H1 (cell line): ENCODE data around the gene SIX1. TPM values are rescaled to one million over a fixed set of nuclear protein-coding genes. Genes with fewer than 3 reads are reported as not detected.

Experiments used
- CTCF ChIA-PET: fragments of 300-600 bp; sonication (Branson Sonifier 250); formaldehyde crosslinking; loops from one replicate; lab custom pipeline; 2021; ENCODE audit not compliant: partially characterized antibody; lab: Charles Lee
- POLR2A ChIA-PET: fragments of 300-600 bp; sonication (Branson Sonifier 250); formaldehyde crosslinking; loops from one replicate; lab custom pipeline; 2021; ENCODE audit warnings: inconsistent platforms; ENCODE audit not compliant: partially characterized antibody; lab: Charles Lee
- DNase-seq, 2 experiments: peaks; one replicate each; pipeline versions ENCODE4 v3.0.0 to v3.0.0-alpha.2; 2010 to 2022; ENCODE audit warnings: low spot score in 2 of 2, low read depth in 1 of 2, mixed read lengths in 1 of 2
- FAIRE-seq: peaks from 2 replicates; lab custom pipeline; 2011; peaks lifted over from hg19 to GRCh38; lab: Jason Lieb, UNC
- H2AFZ ChIP-seq: 2 replicates; pipeline ENCODE4 v1.8.1; 2012; ENCODE audit warnings: low read length, inconsistent platforms
- H2AK5ac ChIP-seq: 2 replicates; pipeline ENCODE4 v1.6.1; 2013; ENCODE audit warnings: low read depth, low read length
- H2BK120ac ChIP-seq: replicated peaks from 2 replicates; pipeline ENCODE3; 2013; ENCODE audit warnings: low read depth, low read length, inconsistent platforms
- H2BK12ac ChIP-seq: 2 replicates; pipeline ENCODE4 v1.6.1; 2013; ENCODE audit warnings: low read depth, low read length
- H2BK15ac ChIP-seq: 2 replicates; pipeline ENCODE4 v1.6.1; 2013; ENCODE audit warnings: low read length
- H2BK20ac ChIP-seq: 2 replicates; pipeline ENCODE4 v1.6.1; 2013; ENCODE audit warnings: low read length
- H2BK5ac ChIP-seq: 2 replicates; pipeline ENCODE4 v1.6.1; 2013; ENCODE audit warnings: low read depth, low read length
- H3K14ac ChIP-seq: 2 replicates; pipeline ENCODE4 v1.6.1; 2013; ENCODE audit warnings: inconsistent platforms; ENCODE audit not compliant: insufficient read length
- H3K18ac ChIP-seq: 2 replicates; pipeline ENCODE4 v1.6.1; 2013; ENCODE audit warnings: low read length; ENCODE audit errors: extremely low read depth
- H3K23ac ChIP-seq: 2 replicates; pipeline ENCODE4 v1.6.1; 2013; ENCODE audit warnings: inconsistent platforms; ENCODE audit not compliant: insufficient read length
- H3K23me2 ChIP-seq: 2 replicates; pipeline ENCODE4 v1.6.1; 2013; ENCODE audit warnings: low read depth, low read length
- H3K27ac ChIP-seq: 2 replicates; pipeline ENCODE4 v1.6.1; 2011; ENCODE audit warnings: low read depth, low read length, inconsistent platforms
- H3K27me3 ChIP-seq, 4 experiments: replicated peaks in 1 of 4; 1 replicate in 1 of 4; 2 replicates in 3 of 4; pipeline versions ENCODE4 v1.6.1 to v1.8.1; 2011 to 2013; ENCODE audit warnings: low read length in 3 of 4, mild to moderate bottlenecking in 3 of 4, inconsistent platforms in 2 of 4, mixed read lengths in 2 of 4, moderate library complexity in 1 of 4; ENCODE audit not compliant: control insufficient read depth in 3 of 4, insufficient read depth in 3 of 4; ENCODE audit errors: extremely low read depth in 1 of 4
- H3K36me3 ChIP-seq, 4 experiments: 2 replicates each; pipeline versions ENCODE4 v1.6.1 to v1.8.1; 2011 to 2013; ENCODE audit warnings: mild to moderate bottlenecking in 4 of 4, low read length in 3 of 4, moderate library complexity in 2 of 4, control low read depth in 1 of 4, inconsistent platforms in 1 of 4; ENCODE audit not compliant: insufficient read depth in 4 of 4, control insufficient read depth in 2 of 4
- H3K4ac ChIP-seq: replicated peaks from 2 replicates; pipeline ENCODE3; 2013; ENCODE audit warnings: low read length, low read depth, mixed read lengths, inconsistent platforms; ENCODE audit not compliant: insufficient read length
- H3K4me1 ChIP-seq, 4 experiments: replicated peaks in 1 of 4; 1 replicate in 1 of 4; 2 replicates in 3 of 4; pipeline versions ENCODE4 v1.6.1 to v1.8.1; 2011 to 2013; ENCODE audit warnings: low read length in 3 of 4, inconsistent platforms in 2 of 4, mixed read lengths in 1 of 4; ENCODE audit not compliant: insufficient read depth in 4 of 4, control insufficient read depth in 3 of 4
- H3K4me2 ChIP-seq, 2 experiments: 2 replicates each; pipeline versions ENCODE4 v1.6.1 to v1.8.1; 2011 to 2013; ENCODE audit warnings: low read depth in 2 of 2, low read length in 2 of 2, control low read depth in 1 of 2, inconsistent platforms in 1 of 2, mild to moderate bottlenecking in 1 of 2; ENCODE audit not compliant: insufficient read depth in 1 of 2
- H3K4me3 ChIP-seq, 4 experiments: fragments of 200-600, 300-600 bp in 1 of 4; sonication (generic), shearing (Covaris generic), sonication (Bioruptor Twin) in 1 of 4; 2 replicates each; pipeline versions ENCODE4 v1.5.1 to v1.8.1; 2011 to 2016; ENCODE audit warnings: low read length in 4 of 4, low read depth in 3 of 4, control low read depth in 2 of 4, inconsistent platforms in 2 of 4, mild to moderate bottlenecking in 2 of 4, mixed read lengths in 1 of 4, moderate library complexity in 1 of 4; ENCODE audit not compliant: insufficient read depth in 2 of 4; ENCODE audit errors: extremely low read depth in 1 of 4
- H3K56ac ChIP-seq: replicated peaks from 2 replicates; pipeline ENCODE3; 2013; ENCODE audit warnings: low read depth, mild to moderate bottlenecking, mixed read lengths, low read length, inconsistent platforms; ENCODE audit not compliant: insufficient read length
- H3K79me1 ChIP-seq: 2 replicates; pipeline ENCODE4 v1.6.1; 2013; ENCODE audit warnings: low read depth, low read length, control low read depth
- H3K79me2 ChIP-seq, 2 experiments: 2 replicates each; pipeline versions ENCODE4 v1.6.1 to v1.8.1; 2012 to 2013; ENCODE audit warnings: low read length in 2 of 2, mild to moderate bottlenecking in 2 of 2, inconsistent platforms in 1 of 2; ENCODE audit not compliant: insufficient read depth in 2 of 2, control insufficient read depth in 1 of 2
- H3K9ac ChIP-seq, 4 experiments: replicated peaks in 1 of 4; 1 replicate in 1 of 4; 2 replicates in 3 of 4; pipeline versions ENCODE4 v1.6.1 to v1.8.1; 2011 to 2013; ENCODE audit warnings: low read depth in 3 of 4, low read length in 3 of 4, control low read depth in 2 of 4, mild to moderate bottlenecking in 2 of 4, moderate library complexity in 2 of 4, inconsistent platforms in 1 of 4; ENCODE audit errors: extremely low read depth in 1 of 4
- H3K9me3 ChIP-seq, 2 experiments: 2 replicates each; pipeline versions ENCODE4 v1.6.1 to v1.8.1; 2012 to 2013; ENCODE audit warnings: mild to moderate bottlenecking in 2 of 2, moderate library complexity in 2 of 2, control low read depth in 1 of 2, inconsistent platforms in 1 of 2, low read depth in 1 of 2, low read length in 1 of 2, mixed read lengths in 1 of 2; ENCODE audit not compliant: insufficient read depth in 2 of 2
- H4K20me1 ChIP-seq, 2 experiments: replicated peaks in 1 of 2; 2 replicates each; pipeline versions ENCODE3 to v1.8.1; 2011 to 2013; ENCODE audit warnings: inconsistent platforms in 2 of 2, low read length in 2 of 2, mild to moderate bottlenecking in 1 of 2; ENCODE audit not compliant: insufficient read depth in 2 of 2, control insufficient read depth in 1 of 2
- H4K5ac ChIP-seq: 2 replicates; pipeline ENCODE4 v1.6.1; 2013; ENCODE audit warnings: low read length, low read depth, mixed read lengths, inconsistent platforms; ENCODE audit not compliant: insufficient read length
- H4K8ac ChIP-seq: 2 replicates; pipeline ENCODE4 v1.8.0; 2013; ENCODE audit warnings: mild to moderate bottlenecking, moderate library complexity, low read length, inconsistent platforms; ENCODE audit not compliant: insufficient read depth; ENCODE audit errors: extremely low read depth
- H4K91ac ChIP-seq: replicated peaks from 2 replicates; pipeline ENCODE3; 2013; ENCODE audit warnings: low read length, mixed read lengths, inconsistent platforms; ENCODE audit not compliant: insufficient read length
- ASH2L ChIP-seq: fragments of 200-600, 300-600 bp; sonication (generic); IDR thresholded peaks from one replicate; pipeline ENCODE4 v1.7.1; 2017; ENCODE audit warnings: low read length
- ATF3 ChIP-seq: IDR thresholded peaks from 2 replicates; pipeline ENCODE4 v1.6.1; 2011; ENCODE audit warnings: low read depth, mild to moderate bottlenecking, low read length; ENCODE audit not compliant: insufficient read depth
- CBX8 ChIP-seq: fragments of 300-800, 300-1000 bp; sonication (generic); IDR thresholded peaks from 2 replicates; pipeline ENCODE4 v1.7.1; 2016; ENCODE audit warnings: low read depth, low read length, borderline replicate concordance
- CTBP2 ChIP-seq: IDR thresholded peaks from 2 replicates; pipeline ENCODE4 v1.7.0; 2011; ENCODE audit warnings: borderline replicate concordance, mild to moderate bottlenecking, moderate library complexity, mixed read lengths, low read length; ENCODE audit not compliant: insufficient read depth, insufficient read length
- EZH2 ChIP-seq: fragments of 200-600 bp; sonication (generic); IDR thresholded peaks from 2 replicates; pipeline ENCODE4 v1.7.1; 2012; ENCODE audit warnings: low read depth, mild to moderate bottlenecking, moderate library complexity, low read length, inconsistent platforms; ENCODE audit not compliant: severe bottlenecking
- HDAC2 ChIP-seq, 2 experiments: fragments of 300-600 bp in 1 of 2; sonication (generic) in 1 of 2; IDR thresholded peaks; 2 replicates each; pipeline ENCODE4 v1.6.1; 2011 to 2012; ENCODE audit warnings: low read depth in 2 of 2, low read length in 2 of 2, mild to moderate bottlenecking in 2 of 2, moderate library complexity in 2 of 2, borderline replicate concordance in 1 of 2, inconsistent platforms in 1 of 2
- KDM5A ChIP-seq: fragments of 200-600 bp; IDR thresholded peaks from 2 replicates; pipeline ENCODE4 v1.7.1; 2012; ENCODE audit warnings: mild to moderate bottlenecking, low read length, inconsistent platforms, mixed read lengths
- POLR2AphosphoS5 ChIP-seq: IDR thresholded peaks from 2 replicates; pipeline ENCODE4 v1.6.1; 2011; ENCODE audit warnings: low read depth, low read length
- SP4 ChIP-seq: IDR thresholded peaks from 2 replicates; pipeline ENCODE4 v1.6.1; 2012; ENCODE audit warnings: low read length, inconsistent platforms
- WGBS, 2 experiments: shearing (Covaris generic) in 1 of 2; methylation state at CpG; one replicate each; pipeline versions ENCODE4 v1.1.6 to v1.1.7; 2013 to 2015; ENCODE audit warnings: low lambda C conversion rate in 2 of 2, mixed read lengths in 2 of 2, inconsistent platforms in 1 of 2, low coverage in 1 of 2, missing lambda C conversion rate in 1 of 2; ENCODE audit not compliant: insufficient replicate concordance in 2 of 2, insufficient coverage in 1 of 2, insufficient read length in 1 of 2; ENCODE audit errors: extremely low coverage in 1 of 2, missing lambda C conversion rate in 1 of 2; 5-methylcytosine and 5-hydroxymethylcytosine counted together
- polyA plus RNA-seq, 7 experiments: library from polyadenylated mRNA; depleted of rRNA in 3 of 7; stranded (reverse) in 5 of 7; unstranded in 2 of 7; fragments of >200 nt in 5 of 7; fragments of 200-250 nt in 2 of 7; gene quantifications; 1 replicate in 5 of 7; 2 replicates in 1 of 7; 4 replicates in 1 of 7; pipeline versions ENCODE4 v1.2.1 to v1.2.3, GENCODE V29; 2011 to 2013; ENCODE audit warnings: missing spikeins in 2 of 7, mixed read lengths in 2 of 7
- total RNA-seq: library from RNA; stranded (reverse); fragmentation: NEBNext Ultra II Directional; extraction: Animal tissue kit (Norgen Biotek cat#: 25700); gene quantifications from 2 replicates; pipeline ENCODE4 v1.2.1, GENCODE V29; 2021

Gene SIX1
- total and polyA plus RNA-seq, 2 of the 8 experiments (the other 6 are each of a cell fraction or from before 2014, with no cell fraction given), result 0.03 to 0.69 TPM

GRCh38 chr14:60653701-60654161 is 4.5 kb upstream of the SIX1 start:
- H4K8ac ChIP-seq, result no peak overlapping the region
- H3K4me1 ChIP-seq, result peaks cover 16 to 38% (median 19%) of the 10 kb centered on the region in 4 experiments
- H3K4me3 ChIP-seq, result peak overlapping the region; percentile 8 to 56 (median 20); a peak in 6 of 8 replicates
- no peak overlapping the region for H3K14ac ChIP-seq
- no peaks in the 10 kb centered on the region; a peak in 1 of 8 replicates for H3K36me3 ChIP-seq
- no peaks in the 10 kb centered on the region for H3K79me1 ChIP-seq
- peaks cover 79 to 98% (median 95%) of the 10 kb centered on the region in 4 experiments for H3K27me3 ChIP-seq
- H3K27ac ChIP-seq, result no peak overlapping the region
- WGBS, 2 experiments, result 2% methylated on average over 14 of the region's 14 CpGs; no CpG with 5 or more reads in 1 of the 2 experiments
- TF ChIP-seq CTBP2, result peak; percentile 70
- TF ChIP-seq POLR2AphosphoS5, result no peak
- TF ChIP-seq KDM5A, result no peak
- TF ChIP-seq SP4, result 0 out of 2 replicates have a peak, but pooled peaks have one; percentile 5
- TF ChIP-seq EZH2, result peak; percentile 24
- TF ChIP-seq CBX8, result no peak
- no peak for TF ChIP-seq ATF3
- TF ChIP-seq ASH2L, result peak; percentile 64
- no peak for TF ChIP-seq HDAC2 (IDR thresholded peaks at IDR 0.05; ENCODE audit: borderline replicate concordance in 1 of 2, low read depth in 2 of 2, low read length in 2 of 2)
- TF ChIP-seq, all 59 proteins: peak for 4
- Histone ChIP-seq H3K23me2 (peaks cover 33% of the 10 kb centered on the region), H2BK12ac (no peak overlapping the region), H3K18ac (no peak overlapping the region; the same call in 1 of the 2 replicates), H4K91ac (no peak overlapping the region), H4K20me1 (peaks cover 2 to 19% of the 10 kb centered on the region in 2 experiments), H2AFZ (no peak overlapping the region), H3K9me3 (no peaks in the 10 kb centered on the region), H3K23ac (no peak overlapping the region), H3K4ac (no peak overlapping the region), H2BK5ac (no peak overlapping the region), H4K5ac (no peak overlapping the region), H2BK20ac (0 out of 2 replicates have a peak overlapping the region, but pooled peaks have one; percentile 13), H3K4me2 (peak overlapping the region; percentile 69 to 84), H3K9ac (no peak overlapping the region), H3K56ac (no peak overlapping the region), H2BK120ac (no peak overlapping the region), H2AK5ac (peak overlapping the region; percentile 55; the same call in 1 of the 2 replicates), H2BK15ac (0 out of 2 replicates have a peak overlapping the region, but pooled peaks have one; percentile 40), H3K79me2 (no peaks in the 10 kb centered on the region)
- CTCF ChIA-PET, result interaction anchor here (0.6 to 2.9 kb wide), 10 partner anchors 11 to 591 kb away, joined by 3 to 34 read pairs (median 3); no protein-coding TSS in a partner anchor
- POLR2A ChIA-PET, result interaction anchor here (0.7 to 5.3 kb wide), 5 partner anchors 12 to 145 kb away, joined by 3 to 55 read pairs (median 5); partner anchors contain the start of gene SIX6
- peak in 1 of 2 experiments; percentile 64 for DNase-seq
- FAIRE-seq, result no peak
